CD4-positive, alpha-beta T cell treated with Interleukin-21 for 1 hour (primary cell): ENCODE measurements around the gene IFNG-AS1.

Source experiments
- DNase-seq: peaks from one replicate; pipeline ENCODE4 v3.0.0-alpha.2; 2020

Gene IFNG-AS1

DNA sequence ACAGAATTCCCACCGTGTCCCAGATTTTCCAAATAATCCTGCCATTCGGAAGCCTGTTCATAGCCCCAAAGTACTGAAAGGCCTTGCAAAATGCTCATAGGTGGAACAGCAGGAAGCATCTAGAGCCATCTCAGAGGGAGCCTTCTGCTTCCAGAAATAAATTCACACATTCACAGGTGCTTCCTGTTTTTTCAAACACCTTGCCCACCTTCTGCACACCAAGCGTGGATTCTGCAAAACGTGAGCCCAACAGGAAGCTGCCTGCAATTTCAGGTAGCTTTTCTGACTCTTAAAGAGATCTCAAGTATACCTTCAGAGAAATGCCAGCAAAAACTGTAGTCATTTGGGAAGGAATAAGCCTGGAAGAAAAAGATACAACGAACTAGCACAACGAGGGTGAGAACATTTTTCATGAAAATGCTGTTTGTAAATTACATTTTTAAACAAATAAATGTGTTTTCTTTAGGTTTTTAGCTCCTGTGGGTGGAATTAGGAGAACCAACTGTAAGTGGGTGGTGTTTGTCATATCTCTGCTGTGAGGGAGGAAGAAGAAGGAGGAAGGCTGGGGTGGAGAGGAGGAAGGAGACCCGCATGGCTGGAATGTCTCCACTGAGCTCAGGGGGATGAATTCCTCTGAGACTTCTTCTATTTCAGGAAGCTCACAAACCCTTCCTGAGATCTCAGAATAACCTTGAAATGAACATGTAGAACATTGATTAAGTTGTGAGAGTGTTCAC is at the start of gene IFNG-AS1:
TSS of gene IFNG-AS1 (plus strand) at position 264 of the 737 bp plus-strand sequence.
- DNase-seq: peak; percentile 61

DNA sequence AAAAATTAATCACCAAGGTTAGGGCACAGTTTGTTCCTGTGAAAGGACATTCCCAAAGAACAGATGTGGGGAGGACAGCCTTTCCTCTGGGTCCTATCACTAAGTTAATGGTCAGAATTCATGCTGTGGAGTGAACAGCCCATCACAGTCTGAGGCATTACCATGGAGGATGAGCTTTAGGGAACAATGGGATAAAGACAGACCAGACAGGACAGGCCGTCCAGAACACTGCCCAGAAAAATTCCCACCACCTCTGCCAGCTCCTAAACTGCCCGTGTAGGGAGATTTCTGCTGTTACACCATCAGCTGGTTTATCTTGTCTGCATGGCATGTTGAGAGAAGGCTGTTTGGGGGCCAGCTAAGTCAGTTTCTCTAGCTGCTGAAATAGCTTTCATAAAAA is 49.6 kb upstream of the IFNG-AS1 start:
- no peak for DNase-seq

DNA sequence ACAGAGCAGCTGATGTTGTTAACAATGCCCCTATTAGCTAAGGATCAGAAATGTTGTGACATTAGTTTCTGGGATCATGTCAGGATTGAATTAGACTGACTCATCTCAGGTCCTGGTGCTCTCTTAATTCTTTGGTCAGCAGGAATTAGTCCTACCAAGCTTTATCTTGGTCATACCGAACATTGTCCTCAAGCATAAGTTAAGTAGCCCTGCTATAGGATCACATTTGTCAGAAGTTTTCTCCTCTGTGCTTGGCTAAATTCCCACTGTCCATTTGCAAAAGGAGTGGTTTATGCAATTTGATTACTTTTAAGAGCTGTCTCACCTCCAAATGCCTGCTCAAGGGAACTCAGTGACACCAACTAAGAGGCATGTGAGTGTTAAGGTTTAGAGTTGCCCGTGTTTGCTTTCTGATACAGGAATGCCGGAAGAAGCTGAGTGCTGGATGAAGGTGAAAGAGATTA is 48.4 kb upstream of the IFNG-AS1 start:
- no peak for DNase-seq

DNA sequence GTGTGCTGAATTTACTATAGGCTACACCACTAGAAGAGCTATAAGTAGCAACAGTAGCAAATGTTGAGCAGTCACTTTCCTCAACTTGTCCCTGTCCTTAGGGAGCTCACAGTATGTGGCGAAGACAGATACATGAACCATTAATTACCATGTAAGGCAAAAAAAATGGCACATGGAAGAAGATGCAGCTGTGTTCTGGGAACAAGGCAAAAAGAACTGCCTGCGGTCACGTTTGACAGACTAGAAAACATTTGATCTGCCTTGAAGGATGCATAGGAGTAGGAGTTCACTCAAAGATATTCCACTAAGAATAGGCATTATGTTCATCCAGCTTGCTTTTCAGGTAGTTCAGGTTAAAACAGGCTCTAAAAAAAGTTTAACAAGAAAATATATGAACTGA is 46.5 kb upstream of the IFNG-AS1 start:
- DNase-seq: no peak

DNA sequence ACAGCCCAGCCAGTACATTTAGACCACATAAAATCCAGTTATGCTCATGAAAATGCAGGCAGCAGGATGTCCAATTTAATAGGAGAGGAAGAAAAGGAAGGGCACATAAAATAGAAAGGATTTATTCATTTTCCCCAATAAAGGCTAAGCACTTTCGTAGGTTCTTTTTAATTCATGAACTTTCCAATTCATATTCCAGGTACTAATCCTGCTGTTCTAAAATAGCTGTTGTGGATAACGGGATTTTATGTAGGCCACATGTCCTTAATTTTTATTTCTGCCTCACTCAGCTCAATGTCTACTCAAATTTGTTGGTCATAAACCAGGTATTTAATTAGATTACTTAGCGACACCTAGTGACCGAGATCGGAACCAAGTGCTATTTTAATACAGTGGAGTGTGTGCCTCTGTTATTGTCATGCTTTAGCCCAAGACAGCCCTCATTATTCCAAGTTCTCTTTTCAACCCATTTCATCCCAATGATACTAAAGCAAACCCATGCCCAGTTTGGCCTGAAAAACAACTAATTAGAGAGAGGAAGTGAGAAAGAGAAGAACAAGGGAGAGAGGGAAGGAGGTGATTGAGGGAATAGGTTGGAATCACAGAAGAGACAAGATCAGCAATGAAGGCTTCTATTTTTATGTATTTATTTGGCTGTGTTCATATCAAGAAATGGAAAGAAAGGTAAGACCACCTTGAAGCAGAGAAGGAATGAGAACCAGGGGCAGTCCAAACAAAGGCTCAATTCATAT is 45.9 kb upstream of the IFNG-AS1 start:
- peak; percentile 75 for DNase-seq

DNA sequence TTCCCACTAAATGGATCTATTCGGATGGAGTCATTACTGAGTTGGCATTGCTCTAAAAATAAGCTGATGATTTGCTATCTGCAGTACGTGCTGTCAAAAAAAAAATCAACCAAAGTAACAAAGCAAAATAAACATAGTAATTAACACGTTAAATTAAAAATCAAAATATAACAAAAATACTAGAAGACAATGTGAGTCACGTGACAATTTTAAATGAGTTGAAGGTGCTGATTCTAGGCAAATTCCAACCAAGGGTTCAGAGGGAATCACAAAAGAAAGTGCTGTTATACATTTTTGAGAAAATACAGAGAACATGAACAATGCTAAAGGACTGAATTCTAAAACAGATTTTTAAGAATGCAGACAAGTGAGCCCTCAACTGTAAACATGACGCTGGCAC is 45.2 kb upstream of the IFNG-AS1 start:
- no peak for DNase-seq

DNA sequence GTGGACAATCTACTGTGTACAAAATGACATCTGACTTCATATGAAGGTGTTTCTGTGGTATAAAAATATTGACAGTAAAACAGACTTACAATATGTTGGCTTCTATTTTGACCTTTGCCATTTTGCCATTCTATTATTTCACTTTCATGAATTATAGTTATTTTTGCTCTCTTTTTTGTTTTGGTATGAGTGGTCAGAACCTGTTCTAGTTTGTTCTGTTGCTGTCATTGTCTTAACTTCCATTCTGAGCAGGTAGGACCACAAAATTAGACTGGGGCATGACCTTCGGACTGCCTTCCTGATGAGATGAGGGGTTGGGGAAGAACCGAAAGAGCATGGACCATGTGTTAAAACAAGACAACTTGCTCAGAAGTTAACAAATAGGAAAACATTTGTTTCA is 36.5 kb upstream of the IFNG-AS1 start:
- no peak for DNase-seq

DNA sequence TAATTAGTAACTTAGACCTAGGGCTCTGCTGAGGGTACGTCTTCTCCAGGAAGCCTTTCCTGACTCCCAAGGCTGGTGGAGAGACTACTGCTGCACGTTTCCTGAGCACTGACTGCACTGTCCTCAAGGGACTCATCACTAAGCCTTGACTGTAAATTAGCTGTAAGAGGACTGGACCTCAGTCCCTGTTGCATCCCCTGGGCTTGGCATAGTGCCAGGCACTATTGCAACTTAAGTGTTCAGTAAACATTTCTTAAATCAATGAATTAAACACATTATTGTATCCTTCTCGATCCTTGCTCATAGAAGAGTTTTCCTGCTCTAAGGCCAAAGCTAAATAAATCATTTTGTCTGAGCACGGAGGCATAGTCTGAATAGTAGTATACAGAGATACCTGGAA is 31.9 kb upstream of the IFNG-AS1 start:
- DNase-seq: no peak

DNA sequence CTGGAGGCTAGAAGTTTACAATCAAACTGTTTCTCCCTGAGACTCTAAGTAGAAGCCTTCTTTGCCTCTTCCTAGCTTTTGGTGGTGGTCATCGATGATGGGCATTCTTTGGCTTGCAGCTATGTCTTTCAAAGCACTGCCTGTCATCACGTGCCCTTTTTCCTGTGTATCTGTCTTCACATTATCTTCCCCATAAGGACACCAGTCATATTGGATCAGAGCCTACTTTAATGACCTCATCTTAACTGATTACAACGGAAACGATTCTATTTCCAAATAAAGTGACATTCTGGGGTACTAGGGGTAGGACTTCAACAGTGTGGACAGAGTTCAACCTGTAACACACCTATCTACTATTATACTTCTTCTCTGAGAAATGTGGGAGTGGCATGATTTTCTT is 31.1 kb upstream of the IFNG-AS1 start:
- no peak for DNase-seq

DNA sequence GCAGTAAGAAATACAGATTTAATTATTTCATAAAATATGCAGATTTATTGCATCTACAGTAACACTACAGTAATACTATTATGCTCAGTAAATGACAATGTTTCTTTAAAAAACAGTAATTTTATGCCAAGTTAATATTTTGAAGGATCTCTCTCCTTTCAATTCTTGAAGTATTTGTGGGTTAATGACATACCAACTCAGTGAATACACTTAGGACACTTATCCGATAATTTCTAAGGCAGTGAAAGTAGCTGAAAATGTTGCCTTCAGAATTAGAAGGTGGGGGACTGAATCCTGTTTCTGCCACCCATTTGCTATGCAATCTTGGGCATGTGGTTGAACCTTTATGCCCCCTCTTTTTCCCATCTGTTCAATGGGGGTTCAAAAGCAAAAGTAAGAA is 24.8 kb upstream of the IFNG-AS1 start:
- no peak for DNase-seq

DNA sequence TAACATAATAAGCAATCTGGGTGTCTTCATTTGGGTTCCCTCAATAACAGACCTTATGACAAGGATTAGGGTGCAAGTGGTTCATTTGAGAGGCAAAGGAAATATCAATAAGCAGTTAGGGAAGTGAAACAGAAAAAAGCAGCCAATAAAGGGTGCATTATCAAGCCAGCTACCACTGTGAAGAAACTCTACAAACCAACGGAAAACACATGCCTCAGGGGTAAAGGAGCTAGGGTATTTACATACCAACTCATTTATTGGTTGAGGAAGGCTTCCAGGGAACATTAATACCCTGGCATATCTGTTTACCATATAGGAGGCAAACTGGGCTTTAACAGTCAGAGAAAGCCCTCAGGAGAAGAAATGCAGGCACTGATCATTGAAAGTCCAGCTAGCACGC is 22.7 kb upstream of the IFNG-AS1 start:
- DNase-seq: no peak

DNA sequence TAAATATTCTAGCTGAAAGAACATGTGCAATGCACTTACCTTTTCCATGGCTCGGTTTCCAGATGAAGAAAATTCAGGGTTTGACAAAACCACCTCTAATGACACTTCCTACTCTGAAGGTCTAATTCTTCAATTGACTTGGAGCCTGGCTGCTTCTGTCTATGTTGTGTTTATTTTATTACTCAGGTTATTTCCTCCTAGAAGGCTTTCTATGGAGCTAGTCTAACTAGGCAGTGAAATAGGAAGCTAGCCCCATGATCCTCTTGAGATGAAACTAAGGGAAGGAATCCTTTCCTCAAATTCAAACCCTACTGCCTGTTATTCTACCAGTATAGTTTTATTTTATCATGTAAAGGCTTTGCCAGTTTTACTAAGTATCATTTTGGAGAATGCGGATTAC is 20.9 kb upstream of the IFNG-AS1 start:
- DNase-seq: no peak

DNA sequence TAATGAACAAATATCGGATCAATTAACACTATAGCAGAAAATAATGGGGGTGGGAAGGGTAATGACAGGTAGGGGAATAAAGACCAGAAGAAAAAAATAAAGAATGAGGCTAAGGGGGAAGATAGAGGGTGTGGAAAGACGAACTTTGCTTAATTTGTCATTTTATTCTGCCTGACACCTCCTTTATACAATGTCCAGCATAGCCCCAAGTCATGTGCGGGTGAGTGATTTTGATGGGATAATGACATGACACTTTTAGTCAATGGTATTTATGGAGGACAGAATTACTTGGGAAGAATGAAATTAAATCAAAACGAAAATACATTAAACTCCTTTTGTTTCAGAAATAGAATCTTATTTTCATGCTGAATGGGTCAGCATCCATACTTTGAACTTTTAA is 20.5 kb upstream of the IFNG-AS1 start:
- no peak for DNase-seq

DNA sequence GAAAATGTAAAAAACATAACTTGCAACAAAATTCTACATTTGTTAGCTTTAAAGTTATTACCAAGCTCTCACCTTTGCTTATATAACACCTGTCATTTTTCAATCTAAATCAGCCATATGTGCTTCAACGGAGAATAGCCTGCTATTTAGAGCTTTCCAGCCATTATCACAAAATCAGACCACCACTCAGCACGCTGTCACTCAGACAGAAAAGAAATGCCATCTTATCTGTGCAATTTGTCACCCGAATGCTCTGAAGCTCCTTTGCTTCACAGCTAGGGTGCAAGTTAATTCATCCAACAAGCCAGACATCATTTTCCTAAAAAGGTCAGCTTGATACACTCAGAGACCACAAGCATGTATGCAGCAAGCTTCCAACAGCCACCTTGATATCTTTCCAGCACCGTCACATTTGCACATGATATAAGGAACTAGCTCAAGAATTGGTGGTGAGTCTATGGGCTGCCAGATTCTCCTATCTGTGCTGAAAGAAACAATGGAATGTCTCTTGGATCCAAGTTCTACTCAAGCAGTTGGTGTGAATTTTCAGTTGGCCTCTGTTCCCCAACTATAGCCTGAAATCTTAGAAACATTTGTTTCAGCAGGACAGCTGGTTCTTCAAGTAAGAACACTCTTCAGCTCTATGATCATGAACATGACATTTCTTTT is 20.0 kb upstream of the IFNG-AS1 start:
- no peak for DNase-seq

DNA sequence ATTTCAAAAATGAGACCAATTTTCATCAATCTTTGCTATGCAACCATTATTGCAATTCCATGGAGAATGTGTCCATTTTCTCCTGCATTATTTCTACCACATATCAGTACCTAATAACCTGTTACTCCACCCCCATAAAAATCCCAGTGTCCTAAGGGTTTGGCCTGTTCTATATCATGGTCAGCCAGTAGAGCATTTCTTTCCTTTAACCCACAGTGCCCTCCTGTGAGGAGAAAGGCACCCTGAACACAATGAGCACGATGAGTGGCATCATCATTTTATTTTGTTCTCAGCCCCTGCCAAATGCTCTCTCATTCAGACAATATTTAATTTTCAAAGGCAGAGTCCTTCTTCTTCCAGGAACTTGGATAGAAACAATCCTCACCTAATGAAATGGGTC is 11.6 kb upstream of the IFNG-AS1 start:
- DNase-seq: no peak

DNA sequence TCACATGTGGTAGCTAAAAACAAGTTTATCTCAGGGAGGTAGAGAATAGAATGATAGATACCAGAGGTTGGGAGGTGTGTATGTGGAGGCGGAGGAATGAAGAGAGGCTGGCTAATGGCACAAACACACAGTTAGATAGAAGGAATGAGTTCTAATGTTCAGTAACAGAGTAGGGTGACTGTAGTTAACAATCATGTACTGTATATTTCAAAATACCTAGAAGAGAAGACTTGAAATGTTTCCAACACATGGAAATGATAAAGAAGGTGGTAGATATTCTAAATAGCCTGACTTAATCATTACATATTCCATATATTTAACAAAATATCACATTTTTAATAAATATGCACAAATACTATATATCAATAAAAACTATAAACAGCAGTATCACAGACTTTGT is 8.9 kb upstream of the IFNG-AS1 start:
- no peak for DNase-seq

DNA sequence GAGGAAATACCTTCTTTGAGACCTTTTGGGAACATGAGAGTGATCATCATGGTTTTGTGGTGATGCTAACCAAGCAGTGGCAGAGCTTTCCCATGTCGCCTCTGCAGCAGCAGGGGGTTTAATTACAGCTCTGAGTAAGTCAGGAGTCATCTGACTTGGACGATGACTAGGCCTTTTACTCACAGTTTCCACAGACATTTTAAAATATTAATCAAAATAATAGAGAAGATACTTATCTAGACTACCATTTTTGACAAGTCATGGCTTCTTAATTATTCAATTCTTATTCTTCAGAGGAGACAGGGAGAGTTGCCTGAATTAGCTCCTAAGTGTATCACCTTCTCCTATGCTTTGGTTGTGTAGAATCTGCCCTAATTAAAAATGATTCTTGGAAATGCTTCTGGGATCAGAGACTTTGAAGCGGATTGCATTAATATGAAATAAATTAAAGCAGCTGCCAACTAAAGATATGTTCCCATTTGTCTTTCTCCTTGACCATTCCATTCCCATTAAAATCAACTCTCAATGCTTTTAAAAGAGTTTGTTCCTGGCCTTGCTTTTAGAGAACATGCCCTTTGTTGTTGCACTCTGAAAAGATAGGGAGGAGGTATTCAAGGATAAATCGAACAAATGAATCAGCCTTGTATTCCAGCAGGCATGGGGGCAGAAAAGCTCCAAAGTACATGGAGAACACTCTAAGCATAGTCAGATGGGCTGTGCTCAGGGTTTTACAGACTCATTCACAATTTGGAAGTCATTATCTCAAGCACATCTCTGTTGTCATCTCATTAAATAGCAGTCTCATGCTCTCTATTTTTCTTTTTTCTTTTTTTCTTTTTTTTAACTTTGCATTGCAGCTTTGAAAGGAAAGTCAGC is 7.7 kb upstream of the IFNG-AS1 start:
- DNase-seq: no peak

DNA sequence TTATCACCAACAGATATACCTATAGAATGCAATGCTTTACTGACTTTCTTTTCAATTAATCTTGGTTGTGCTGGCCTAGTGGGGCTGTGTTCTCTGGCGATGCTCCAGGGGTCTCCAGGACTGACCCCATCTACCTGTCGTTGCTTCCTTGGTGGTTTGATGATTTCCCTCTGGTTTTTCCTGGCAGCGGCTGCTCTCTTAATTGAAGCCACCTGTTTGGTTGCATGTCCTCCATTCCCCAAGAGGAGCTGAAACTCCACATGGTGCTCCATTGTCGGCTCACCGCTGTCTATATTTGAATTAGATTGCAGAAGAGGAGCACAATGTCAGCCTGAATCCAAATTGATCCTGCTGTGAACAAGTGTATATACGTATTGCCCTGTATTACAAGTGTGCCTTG is 7.1 kb upstream of the IFNG-AS1 start:
- DNase-seq: no peak

DNA sequence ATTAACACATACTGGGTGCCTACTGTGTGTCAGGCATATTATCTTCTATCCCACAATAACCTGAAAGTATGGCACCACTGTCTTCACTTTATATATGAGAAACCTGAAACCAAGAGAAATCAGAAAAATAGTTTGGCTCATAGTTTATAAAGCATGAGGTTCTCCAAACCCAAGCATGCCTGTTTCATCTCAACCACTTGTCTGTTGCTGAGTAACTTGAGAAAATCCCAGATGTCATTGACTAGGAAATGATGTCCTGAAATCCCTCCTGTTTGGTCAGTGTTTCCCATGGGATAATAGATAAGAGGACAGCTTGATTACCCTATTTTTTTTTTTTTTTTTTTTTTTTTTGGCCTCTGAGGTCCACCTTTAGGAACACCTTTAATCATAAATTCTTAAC is 2.6 kb upstream of the IFNG-AS1 start:
- no peak for DNase-seq

DNA sequence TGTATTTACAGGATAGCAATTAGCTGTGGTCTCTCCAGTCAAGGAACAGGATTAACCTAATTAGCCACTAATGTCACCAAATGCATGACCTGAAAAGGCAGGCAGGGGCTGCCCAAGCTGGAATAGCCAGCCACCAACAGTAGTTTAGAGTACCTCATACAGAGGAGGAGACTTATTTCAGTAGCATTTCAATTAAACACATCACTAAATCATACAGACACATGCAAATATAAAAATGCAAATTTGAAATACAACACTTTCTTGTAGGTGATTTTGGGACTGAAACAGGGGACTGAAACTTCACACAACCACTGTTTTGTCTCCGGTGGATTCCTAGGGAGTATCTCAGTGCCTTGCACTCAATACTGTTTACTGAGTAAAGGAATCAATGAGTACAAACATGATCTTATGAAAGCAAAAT is 636 bp upstream of the IFNG-AS1 start:
- no peak for DNase-seq

DNA sequence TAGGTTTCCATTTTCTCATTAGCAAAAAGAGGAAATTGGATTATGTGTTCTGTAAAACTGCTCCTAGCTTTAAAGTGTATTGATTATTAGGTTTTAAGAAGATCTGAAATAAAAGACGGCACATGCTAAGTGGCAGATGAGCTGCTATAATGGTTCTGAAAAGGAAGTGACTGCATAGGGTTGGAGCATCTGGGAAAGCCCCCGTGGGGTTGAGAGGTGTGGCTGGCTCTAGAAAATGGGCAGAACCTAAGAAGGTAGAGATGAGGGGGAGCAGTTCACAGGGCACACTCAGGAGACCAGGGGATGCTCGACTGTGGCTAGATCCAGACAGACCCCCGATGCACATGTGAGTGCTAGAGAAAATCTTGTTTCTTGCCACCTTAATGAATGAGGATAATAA is 1.9 kb downstream of the IFNG-AS1 start:
- DNase-seq: peak; percentile 65

DNA sequence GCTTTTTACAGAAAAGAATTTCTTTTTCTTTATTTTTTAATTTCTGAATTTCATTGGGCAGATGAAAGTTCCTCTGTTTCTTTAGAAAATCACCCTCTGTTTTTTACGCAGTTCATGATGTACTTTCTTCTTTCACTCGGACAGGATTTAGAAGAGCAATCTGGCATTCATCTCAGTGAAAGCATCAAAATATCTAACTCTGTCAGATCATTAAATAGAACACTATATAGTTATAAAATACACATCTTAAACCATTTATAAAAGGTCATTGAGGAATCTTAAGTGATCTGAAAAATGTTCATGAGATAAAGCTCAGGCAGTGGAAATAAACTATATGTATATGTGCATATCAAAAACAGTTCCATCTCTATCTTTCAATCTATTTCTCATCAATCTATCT is 3.9 kb downstream of the IFNG-AS1 start:
- no peak for DNase-seq

DNA sequence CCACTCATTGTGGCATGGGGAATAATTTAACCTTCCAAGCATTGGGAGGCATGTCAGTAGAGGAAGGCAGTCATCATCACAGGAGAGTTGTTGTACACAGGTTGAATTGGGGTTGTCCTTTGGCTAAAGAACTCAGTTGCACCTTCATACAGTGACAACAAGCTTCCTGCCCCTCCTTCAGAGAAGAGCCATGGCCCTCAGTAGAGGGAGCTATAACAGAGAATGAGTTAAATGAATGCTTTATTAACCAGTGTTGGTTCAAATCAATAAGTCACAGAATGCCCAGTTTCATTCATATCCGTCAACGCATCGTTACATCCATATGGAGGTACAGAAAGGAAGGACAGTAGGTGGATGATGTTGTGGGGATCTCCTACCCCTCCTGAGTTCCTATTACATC is 4.8 kb downstream of the IFNG-AS1 start:
- no peak for DNase-seq
